Esophagus squamous epithelium (tissue), 5 donors: ENCODE measurements around the gene ASB13. TPM values are rescaled to one million over a fixed set of nuclear protein-coding genes. Genes with fewer than 3 reads are reported as not detected.

Experiments used
- DNase-seq: peaks from one replicate; lab custom pipeline; 2025; lab: John Stamatoyannopoulos, UW
- H3K27ac ChIP-seq, 4 donors: fragments of 200-600 bp; sonication (generic); one replicate each; pipeline ENCODE4 v1.5.1; 2016 to 2019; ENCODE audit warnings: mild to moderate bottlenecking in 1 of 4
- H3K27me3 ChIP-seq, 4 donors: fragments of 200-600 bp; sonication (generic); 1 replicate in 3 of 4; 2 replicates in 1 of 4; pipeline versions ENCODE4 v1.5.1 to v1.6.0; 2017 to 2021; ENCODE audit warnings: antibody characterized with exemption in 1 of 4
- H3K36me3 ChIP-seq, 3 donors: fragments of 200-600 bp; sonication (generic); one replicate each; pipeline ENCODE4 v1.5.1; 2016 to 2019
- H3K4me1 ChIP-seq, 3 donors: fragments of 200-600 bp; sonication (generic); one replicate each; pipeline ENCODE4 v1.5.1; 2017 to 2019
- H3K4me3 ChIP-seq, 4 donors: fragments of 200-600 bp; sonication (generic); 1 replicate in 3 of 4; 2 replicates in 1 of 4; pipeline ENCODE4 v1.5.1; 2016 to 2019; ENCODE audit warnings: mild to moderate bottlenecking in 2 of 4, moderate library complexity in 1 of 4
- H3K9me3 ChIP-seq, 3 donors: fragments of 200-600 bp; sonication (generic); one replicate each; pipeline ENCODE4 v1.5.1; 2016 to 2019
- POLR2A ChIP-seq, 4 donors: fragments of 450-650 bp; IDR thresholded peaks; one replicate each; pipeline ENCODE4 v1.6.1; 2017; ENCODE audit warnings: antibody characterized with exemption in 4 of 4, mild to moderate bottlenecking in 4 of 4, moderate library complexity in 3 of 4
- WGBS, 2 donors: methylation state at CpG; one replicate each; pipeline ENCODE4 v1.1.5; 2018; 5-methylcytosine and 5-hydroxymethylcytosine counted together
- intact Hi-C: fragments of 100-400 bp; cut with DNase I; formaldehyde crosslinking; loops from one replicate; pipeline ENCODE4 v1.15.0; 2022
- small RNA-seq, 4 donors: library from RNA; depleted of rRNA; stranded (forward); fragments of <200 nt; gene quantifications; one replicate each; pipeline ENCODE3, GENCODE V24; 2016
- total RNA-seq, 4 donors: library from RNA; depleted of rRNA; stranded (reverse); fragments of >200 nt; gene quantifications; one replicate each; pipeline ENCODE4 v1.1.0, GENCODE V29; 2016
- TF ChIP-seq, protein P1 (sequence below), 6 experiments: fragments of 450-650 bp in 4 of 6; fragments of 200-600 bp in 2 of 6; sonication (generic) in 2 of 6; IDR thresholded peaks; one replicate each; pipeline ENCODE4 v1.5.1; 2016 to 2019; ENCODE audit warnings: antibody characterized with exemption in 6 of 6, mild to moderate bottlenecking in 4 of 6, moderate library complexity in 4 of 6
- donor health status: DM: yes; HTN: yes; CAD: no.

ASB13 gene
- total RNA-seq, 4 donors from 2014 or later, result 9.6 to 29.0 (median 15.7) TPM

- Histone ChIP-seq H3K36me3 (no peaks in the 10 kb centered on the region), H3K27me3 (peaks cover 0 to 9% (median 0%) of the 10 kb centered on the region in 4 donors), H3K27ac (no peak overlapping the region), H3K4me3 (no peak overlapping the region), H3K4me1 (peaks cover 15 to 67% (median 28%) of the 10 kb centered on the region in 3 donors), H3K9me3 (no peaks in the 10 kb centered on the region)
- 72 to 81% methylated on average over 8 of the region's 14 CpGs for WGBS, 2 donors
- no peak for TF ChIP-seq POLR2A (IDR thresholded peaks at IDR 0.05)
- TF ChIP-seq, protein P1, sequence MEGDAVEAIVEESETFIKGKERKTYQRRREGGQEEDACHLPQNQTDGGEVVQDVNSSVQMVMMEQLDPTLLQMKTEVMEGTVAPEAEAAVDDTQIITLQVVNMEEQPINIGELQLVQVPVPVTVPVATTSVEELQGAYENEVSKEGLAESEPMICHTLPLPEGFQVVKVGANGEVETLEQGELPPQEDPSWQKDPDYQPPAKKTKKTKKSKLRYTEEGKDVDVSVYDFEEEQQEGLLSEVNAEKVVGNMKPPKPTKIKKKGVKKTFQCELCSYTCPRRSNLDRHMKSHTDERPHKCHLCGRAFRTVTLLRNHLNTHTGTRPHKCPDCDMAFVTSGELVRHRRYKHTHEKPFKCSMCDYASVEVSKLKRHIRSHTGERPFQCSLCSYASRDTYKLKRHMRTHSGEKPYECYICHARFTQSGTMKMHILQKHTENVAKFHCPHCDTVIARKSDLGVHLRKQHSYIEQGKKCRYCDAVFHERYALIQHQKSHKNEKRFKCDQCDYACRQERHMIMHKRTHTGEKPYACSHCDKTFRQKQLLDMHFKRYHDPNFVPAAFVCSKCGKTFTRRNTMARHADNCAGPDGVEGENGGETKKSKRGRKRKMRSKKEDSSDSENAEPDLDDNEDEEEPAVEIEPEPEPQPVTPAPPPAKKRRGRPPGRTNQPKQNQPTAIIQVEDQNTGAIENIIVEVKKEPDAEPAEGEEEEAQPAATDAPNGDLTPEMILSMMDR (IDR thresholded peaks at IDR 0.05), result no peak
- intact Hi-C loops, result no loop called here
- no peak for DNase-seq
Observed at GRCh38 chr10:5589011-5589660, 77.3 kb downstream of the ASB13 start.

Small RNA genes within 50 kb of the gene (small RNA-seq; reads per million reads assigned to genes)
- gene AL365356.2 (0 reads per million in 4 donors), gene RN7SL445P (0 reads per million in 4 donors)

Other genes with a start within 250 kb of the ASB13 start
- gene CALML5, start 167.0 kb downstream of the ASB13 start, total RNA-seq, result 100 to 1,000 TPM in 1 of 4 donors, 10 to 100 TPM in 3; 14.5 to 148 (median 22.6) TPM
- gene CALML3, start 141.6 kb downstream of the ASB13 start, total RNA-seq, result 100 to 1,000 TPM; 196 to 799 (median 315) TPM
- 10 to 100 TPM; 18.0 to 86.8 (median 41.4) TPM for gene TASOR2, start 18.2 kb upstream of the ASB13 start, total RNA-seq
- gene GDI2, start 146.8 kb upstream of the ASB13 start, total RNA-seq, result 100 to 1,000 TPM; 153 to 299 (median 257) TPM
- gene ANKRD16, start 223.3 kb upstream of the ASB13 start, total RNA-seq, result 10 to 100 TPM in 1 of 4 donors, 1 to 10 TPM in 3; 2.8 to 10.9 (median 5.1) TPM
- 10 to 100 TPM; 48.5 to 93.8 (median 54.1) TPM for gene FBH1, start 223.6 kb upstream of the ASB13 start, total RNA-seq